H1 (cell line): Measurements from ENCODE around the gene TNPO3. TPM values are rescaled to one million over a fixed set of nuclear protein-coding genes. Genes with fewer than 3 reads are reported as not detected.

ENCODE experiments used
- CTCF ChIA-PET: fragments of 300-600 bp; sonication (Branson Sonifier 250); formaldehyde crosslinking; loops from one replicate; lab custom pipeline; 2021; ENCODE audit not compliant: partially characterized antibody; lab: Charles Lee
- POLR2A ChIA-PET: fragments of 300-600 bp; sonication (Branson Sonifier 250); formaldehyde crosslinking; loops from one replicate; lab custom pipeline; 2021; ENCODE audit warnings: inconsistent platforms; ENCODE audit not compliant: partially characterized antibody; lab: Charles Lee
- DNase-seq, 2 experiments: peaks; one replicate each; pipeline versions ENCODE4 v3.0.0 to v3.0.0-alpha.2; 2010 to 2022; ENCODE audit warnings: low spot score in 2 of 2, low read depth in 1 of 2, mixed read lengths in 1 of 2
- FAIRE-seq: peaks from 2 replicates; lab custom pipeline; 2011; peaks lifted over from hg19 to GRCh38; lab: Jason Lieb, UNC
- H2AFZ ChIP-seq: 2 replicates; pipeline ENCODE4 v1.8.1; 2012; ENCODE audit warnings: low read length, inconsistent platforms
- H2AK5ac ChIP-seq: 2 replicates; pipeline ENCODE4 v1.6.1; 2013; ENCODE audit warnings: low read depth, low read length
- H2BK120ac ChIP-seq: replicated peaks from 2 replicates; pipeline ENCODE3; 2013; ENCODE audit warnings: low read depth, low read length, inconsistent platforms
- H2BK12ac ChIP-seq: 2 replicates; pipeline ENCODE4 v1.6.1; 2013; ENCODE audit warnings: low read depth, low read length
- H2BK15ac ChIP-seq: 2 replicates; pipeline ENCODE4 v1.6.1; 2013; ENCODE audit warnings: low read length
- H2BK20ac ChIP-seq: 2 replicates; pipeline ENCODE4 v1.6.1; 2013; ENCODE audit warnings: low read length
- H2BK5ac ChIP-seq: 2 replicates; pipeline ENCODE4 v1.6.1; 2013; ENCODE audit warnings: low read depth, low read length
- H3K14ac ChIP-seq: 2 replicates; pipeline ENCODE4 v1.6.1; 2013; ENCODE audit warnings: inconsistent platforms; ENCODE audit not compliant: insufficient read length
- H3K18ac ChIP-seq: 2 replicates; pipeline ENCODE4 v1.6.1; 2013; ENCODE audit warnings: low read length; ENCODE audit errors: extremely low read depth
- H3K23ac ChIP-seq: 2 replicates; pipeline ENCODE4 v1.6.1; 2013; ENCODE audit warnings: inconsistent platforms; ENCODE audit not compliant: insufficient read length
- H3K23me2 ChIP-seq: 2 replicates; pipeline ENCODE4 v1.6.1; 2013; ENCODE audit warnings: low read depth, low read length
- H3K27ac ChIP-seq: 2 replicates; pipeline ENCODE4 v1.6.1; 2011; ENCODE audit warnings: low read depth, low read length, inconsistent platforms
- H3K27me3 ChIP-seq, 4 experiments: replicated peaks in 1 of 4; 1 replicate in 1 of 4; 2 replicates in 3 of 4; pipeline versions ENCODE4 v1.6.1 to v1.8.1; 2011 to 2013; ENCODE audit warnings: low read length in 3 of 4, mild to moderate bottlenecking in 3 of 4, inconsistent platforms in 2 of 4, mixed read lengths in 2 of 4, moderate library complexity in 1 of 4; ENCODE audit not compliant: control insufficient read depth in 3 of 4, insufficient read depth in 3 of 4; ENCODE audit errors: extremely low read depth in 1 of 4
- H3K36me3 ChIP-seq, 4 experiments: 2 replicates each; pipeline versions ENCODE4 v1.6.1 to v1.8.1; 2011 to 2013; ENCODE audit warnings: mild to moderate bottlenecking in 4 of 4, low read length in 3 of 4, moderate library complexity in 2 of 4, control low read depth in 1 of 4, inconsistent platforms in 1 of 4; ENCODE audit not compliant: insufficient read depth in 4 of 4, control insufficient read depth in 2 of 4
- H3K4ac ChIP-seq: replicated peaks from 2 replicates; pipeline ENCODE3; 2013; ENCODE audit warnings: low read length, low read depth, mixed read lengths, inconsistent platforms; ENCODE audit not compliant: insufficient read length
- H3K4me1 ChIP-seq, 4 experiments: replicated peaks in 1 of 4; 1 replicate in 1 of 4; 2 replicates in 3 of 4; pipeline versions ENCODE4 v1.6.1 to v1.8.1; 2011 to 2013; ENCODE audit warnings: low read length in 3 of 4, inconsistent platforms in 2 of 4, mixed read lengths in 1 of 4; ENCODE audit not compliant: insufficient read depth in 4 of 4, control insufficient read depth in 3 of 4
- H3K4me2 ChIP-seq, 2 experiments: 2 replicates each; pipeline versions ENCODE4 v1.6.1 to v1.8.1; 2011 to 2013; ENCODE audit warnings: low read depth in 2 of 2, low read length in 2 of 2, control low read depth in 1 of 2, inconsistent platforms in 1 of 2, mild to moderate bottlenecking in 1 of 2; ENCODE audit not compliant: insufficient read depth in 1 of 2
- H3K4me3 ChIP-seq, 4 experiments: fragments of 200-600, 300-600 bp in 1 of 4; sonication (generic), shearing (Covaris generic), sonication (Bioruptor Twin) in 1 of 4; 2 replicates each; pipeline versions ENCODE4 v1.5.1 to v1.8.1; 2011 to 2016; ENCODE audit warnings: low read length in 4 of 4, low read depth in 3 of 4, control low read depth in 2 of 4, inconsistent platforms in 2 of 4, mild to moderate bottlenecking in 2 of 4, mixed read lengths in 1 of 4, moderate library complexity in 1 of 4; ENCODE audit not compliant: insufficient read depth in 2 of 4; ENCODE audit errors: extremely low read depth in 1 of 4
- H3K56ac ChIP-seq: replicated peaks from 2 replicates; pipeline ENCODE3; 2013; ENCODE audit warnings: low read depth, mild to moderate bottlenecking, mixed read lengths, low read length, inconsistent platforms; ENCODE audit not compliant: insufficient read length
- H3K79me1 ChIP-seq: 2 replicates; pipeline ENCODE4 v1.6.1; 2013; ENCODE audit warnings: low read depth, low read length, control low read depth
- H3K79me2 ChIP-seq, 2 experiments: 2 replicates each; pipeline versions ENCODE4 v1.6.1 to v1.8.1; 2012 to 2013; ENCODE audit warnings: low read length in 2 of 2, mild to moderate bottlenecking in 2 of 2, inconsistent platforms in 1 of 2; ENCODE audit not compliant: insufficient read depth in 2 of 2, control insufficient read depth in 1 of 2
- H3K9ac ChIP-seq, 4 experiments: replicated peaks in 1 of 4; 1 replicate in 1 of 4; 2 replicates in 3 of 4; pipeline versions ENCODE4 v1.6.1 to v1.8.1; 2011 to 2013; ENCODE audit warnings: low read depth in 3 of 4, low read length in 3 of 4, control low read depth in 2 of 4, mild to moderate bottlenecking in 2 of 4, moderate library complexity in 2 of 4, inconsistent platforms in 1 of 4; ENCODE audit errors: extremely low read depth in 1 of 4
- H3K9me3 ChIP-seq, 2 experiments: 2 replicates each; pipeline versions ENCODE4 v1.6.1 to v1.8.1; 2012 to 2013; ENCODE audit warnings: mild to moderate bottlenecking in 2 of 2, moderate library complexity in 2 of 2, control low read depth in 1 of 2, inconsistent platforms in 1 of 2, low read depth in 1 of 2, low read length in 1 of 2, mixed read lengths in 1 of 2; ENCODE audit not compliant: insufficient read depth in 2 of 2
- H4K20me1 ChIP-seq, 2 experiments: replicated peaks in 1 of 2; 2 replicates each; pipeline versions ENCODE3 to v1.8.1; 2011 to 2013; ENCODE audit warnings: inconsistent platforms in 2 of 2, low read length in 2 of 2, mild to moderate bottlenecking in 1 of 2; ENCODE audit not compliant: insufficient read depth in 2 of 2, control insufficient read depth in 1 of 2
- H4K5ac ChIP-seq: 2 replicates; pipeline ENCODE4 v1.6.1; 2013; ENCODE audit warnings: low read length, low read depth, mixed read lengths, inconsistent platforms; ENCODE audit not compliant: insufficient read length
- H4K8ac ChIP-seq: 2 replicates; pipeline ENCODE4 v1.8.0; 2013; ENCODE audit warnings: mild to moderate bottlenecking, moderate library complexity, low read length, inconsistent platforms; ENCODE audit not compliant: insufficient read depth; ENCODE audit errors: extremely low read depth
- H4K91ac ChIP-seq: replicated peaks from 2 replicates; pipeline ENCODE3; 2013; ENCODE audit warnings: low read length, mixed read lengths, inconsistent platforms; ENCODE audit not compliant: insufficient read length
- ATF2 ChIP-seq: IDR thresholded peaks from 2 replicates; pipeline ENCODE4 v1.6.1; 2012; ENCODE audit warnings: low read length, inconsistent platforms
- TEAD4 ChIP-seq: IDR thresholded peaks from 2 replicates; pipeline ENCODE4 v1.6.1; 2012; ENCODE audit warnings: low read depth, low read length, inconsistent platforms, mixed read lengths
- WGBS, 2 experiments: shearing (Covaris generic) in 1 of 2; methylation state at CpG; one replicate each; pipeline versions ENCODE4 v1.1.6 to v1.1.7; 2013 to 2015; ENCODE audit warnings: low lambda C conversion rate in 2 of 2, mixed read lengths in 2 of 2, inconsistent platforms in 1 of 2, low coverage in 1 of 2, missing lambda C conversion rate in 1 of 2; ENCODE audit not compliant: insufficient replicate concordance in 2 of 2, insufficient coverage in 1 of 2, insufficient read length in 1 of 2; ENCODE audit errors: extremely low coverage in 1 of 2, missing lambda C conversion rate in 1 of 2; 5-methylcytosine and 5-hydroxymethylcytosine counted together
- polyA plus RNA-seq, 7 experiments: library from polyadenylated mRNA; depleted of rRNA in 3 of 7; stranded (reverse) in 5 of 7; unstranded in 2 of 7; fragments of >200 nt in 5 of 7; fragments of 200-250 nt in 2 of 7; gene quantifications; 1 replicate in 5 of 7; 2 replicates in 1 of 7; 4 replicates in 1 of 7; pipeline versions ENCODE4 v1.2.1 to v1.2.3, GENCODE V29; 2011 to 2013; ENCODE audit warnings: missing spikeins in 2 of 7, mixed read lengths in 2 of 7
- total RNA-seq: library from RNA; stranded (reverse); fragmentation: NEBNext Ultra II Directional; extraction: Animal tissue kit (Norgen Biotek cat#: 25700); gene quantifications from 2 replicates; pipeline ENCODE4 v1.2.1, GENCODE V29; 2021

TNPO3 gene
- total and polyA plus RNA-seq, 2 of the 8 experiments (the other 6 are each of a cell fraction or from before 2014, with no cell fraction given), result 67.6 to 99.2 TPM

- Histone ChIP-seq H3K4me1 (no peaks in the 10 kb centered on the region), H3K23ac (no peak overlapping the region), H2BK20ac (no peak overlapping the region), H2BK5ac (no peak overlapping the region), H3K56ac (no peak overlapping the region), H4K8ac (no peak overlapping the region), H3K27me3 (no peaks in the 10 kb centered on the region), H3K4me2 (no peak overlapping the region), H4K91ac (no peak overlapping the region), H3K27ac (no peak overlapping the region), H3K4me3 (no peak overlapping the region), H3K9ac (no peak overlapping the region), H3K23me2 (no peaks in the 10 kb centered on the region), H3K4ac (no peak overlapping the region), H2AK5ac (no peak overlapping the region), H3K79me1 (no peaks in the 10 kb centered on the region), H2AFZ (no peak overlapping the region), H3K14ac (no peak overlapping the region), H3K18ac (no peak overlapping the region), H3K79me2 (peaks cover 0 to 35% of the 10 kb centered on the region in 2 experiments; a peak in 2 of 4 replicates), H4K5ac (no peak overlapping the region), H4K20me1 (no peaks in the 10 kb centered on the region), H2BK12ac (no peak overlapping the region), H3K36me3 (peaks cover 2 to 25% (median 15%) of the 10 kb centered on the region in 4 experiments; a peak in 5 of 8 replicates), H3K9me3 (no peaks in the 10 kb centered on the region), H2BK120ac (no peak overlapping the region), H2BK15ac (no peak overlapping the region)
- CTCF ChIA-PET, result interaction anchor here (0.7 to 1.6 kb wide), 6 partner anchors 9 to 82 kb away, joined by 3 to 10 read pairs (median 4); no protein-coding TSS in a partner anchor
- POLR2A ChIA-PET, result interaction anchor here (0.7 to 1.3 kb wide), 2 partner anchors 45 to 89 kb away, joined by 3 to 5 read pairs; no protein-coding TSS in a partner anchor
- WGBS, 2 experiments, result 93% methylated on average over 3 of the region's 3 CpGs; no CpG with 5 or more reads in 1 of the 2 experiments
- FAIRE-seq, result no peak
- DNase-seq, result no peak
- TF ChIP-seq TEAD4, result no peak
- TF ChIP-seq ATF2, result no peak
Measured at GRCh38 chr7:129009437-129009836, 45.5 kb downstream of the TNPO3 start.
